T-helper 2 cell treated with Interferon-gamma antibody and Interleukin-4, amounts not matched to agents 5 μg/mL and 100 μg/mL, for 36 hours (primary cell): Measurements from ENCODE around the gene AHNAK.
"Not testable (repeated sequence)": the region's sequence is repeated elsewhere in the genome, so short reads cannot be mapped to it uniquely, and the experiment has no call there.

ENCODE experiments used
- DNase-seq: peaks from one replicate; pipeline ENCODE4 v3.0.0; 2021; ENCODE audit warnings: low spot score
- H3K27ac Mint-ChIP-seq: one replicate; pipeline ENCODE4 v1.8.0; 2021; ENCODE audit warnings: mild to moderate bottlenecking, mixed read lengths
- H3K27me3 Mint-ChIP-seq: one replicate; pipeline ENCODE4 v1.8.0; 2021; ENCODE audit warnings: low read depth, mixed read lengths
- H3K36me3 Mint-ChIP-seq: one replicate; pipeline ENCODE4 v1.8.0; 2021; ENCODE audit warnings: low read depth, mixed read lengths
- H3K4me1 Mint-ChIP-seq: one replicate; pipeline ENCODE4 v1.8.0; 2021; ENCODE audit warnings: low read depth, mixed read lengths
- H3K4me3 Mint-ChIP-seq: one replicate; pipeline ENCODE4 v1.8.0; 2022; ENCODE audit warnings: mild to moderate bottlenecking, moderate library complexity, mixed read lengths
- H3K9me3 Mint-ChIP-seq: one replicate; pipeline ENCODE4 v1.8.0; 2021; ENCODE audit warnings: mixed read lengths

The AHNAK gene

GRCh38 chr11:62399172-62399877 is 147.3 kb downstream of the AHNAK start:
- Mint-ChIP-seq H3K9me3 (no peaks in the 10 kb centered on the region), H3K36me3 (peaks cover 2% of the 10 kb centered on the region), H3K4me3 (no peak overlapping the region), H3K27me3 (no peaks in the 10 kb centered on the region), H3K27ac (peak overlapping the region; percentile 34), H3K4me1 (peaks cover 25% of the 10 kb centered on the region)
- DNase-seq, result no peak

- no peak for DNase-seq
- H3K27ac Mint-ChIP-seq, result no peak overlapping the region
- H3K4me3 Mint-ChIP-seq, result no peak overlapping the region
- no peaks in the 10 kb centered on the region for H3K9me3 Mint-ChIP-seq
- H3K4me1 Mint-ChIP-seq, result peaks cover 26% of the 10 kb centered on the region
- H3K36me3 Mint-ChIP-seq, result peaks cover 2% of the 10 kb centered on the region
- H3K27me3 Mint-ChIP-seq, result no peaks in the 10 kb centered on the region
Measured at GRCh38 chr11:62398011-62398994, 148.3 kb downstream of the AHNAK start.

- H3K36me3 Mint-ChIP-seq, result peaks cover 2% of the 10 kb centered on the region
- H3K9me3 Mint-ChIP-seq, result no peaks in the 10 kb centered on the region
- no peak for DNase-seq
- no peak overlapping the region for H3K4me3 Mint-ChIP-seq
- peaks cover 8% of the 10 kb centered on the region for H3K4me1 Mint-ChIP-seq
- no peak overlapping the region for H3K27ac Mint-ChIP-seq
- no peaks in the 10 kb centered on the region for H3K27me3 Mint-ChIP-seq
Measured at GRCh38 chr11:62395885-62396551, 150.6 kb downstream of the AHNAK start.

DNA sequence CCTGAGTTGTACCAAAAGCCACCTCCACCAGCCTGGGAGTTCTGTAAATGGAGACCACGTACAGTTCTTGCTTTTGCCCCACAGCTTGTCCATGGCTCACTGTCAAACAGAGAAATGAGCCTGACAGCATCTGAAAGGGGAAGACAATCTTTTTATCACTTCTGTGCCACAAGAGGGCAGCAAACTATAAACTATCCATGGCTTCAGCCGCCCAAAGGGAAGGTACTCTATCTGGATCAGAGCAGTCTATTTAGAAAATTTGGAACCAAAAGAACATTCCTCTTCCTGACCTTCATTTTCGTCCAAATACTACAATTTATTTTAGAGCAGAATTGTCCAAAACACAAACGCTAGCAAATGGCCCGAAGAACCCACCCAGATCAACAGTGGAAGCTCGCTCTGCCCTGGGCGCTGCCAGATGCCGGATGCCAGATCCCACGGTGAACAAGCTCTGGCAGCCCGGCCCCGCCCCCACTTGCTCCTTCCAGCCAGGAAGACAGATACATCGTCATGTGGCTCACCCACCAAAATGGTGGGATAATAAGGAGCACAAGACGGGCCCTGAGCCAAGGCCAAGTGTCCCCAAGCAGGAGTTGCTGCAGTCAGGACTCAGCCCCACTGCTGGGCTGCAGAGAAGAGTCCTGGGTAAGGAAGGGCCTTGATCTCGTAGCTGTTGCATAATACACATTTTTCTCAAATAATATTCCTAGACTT is 151.6 kb downstream of the AHNAK start:
- Mint-ChIP-seq H3K36me3 (peaks cover 2% of the 10 kb centered on the region), H3K4me1 (peaks cover 8% of the 10 kb centered on the region), H3K27me3 (no peaks in the 10 kb centered on the region), H3K9me3 (no peaks in the 10 kb centered on the region), H3K4me3 (no peak overlapping the region), H3K27ac (no peak overlapping the region)
- peak; percentile 47 for DNase-seq

- no peaks in the 10 kb centered on the region for H3K36me3 Mint-ChIP-seq
- H3K27ac Mint-ChIP-seq, result no peak overlapping the region
- peaks cover 5% of the 10 kb centered on the region for H3K27me3 Mint-ChIP-seq
- no peak overlapping the region for H3K4me3 Mint-ChIP-seq
- DNase-seq, result no peak
- H3K4me1 Mint-ChIP-seq, result peaks cover 10% of the 10 kb centered on the region
- H3K9me3 Mint-ChIP-seq, result no peaks in the 10 kb centered on the region
Measured at GRCh38 chr11:62393735-62394134, 152.9 kb downstream of the AHNAK start.

- DNase-seq, result no peak
- H3K9me3 Mint-ChIP-seq, result no peaks in the 10 kb centered on the region
- peaks cover 5% of the 10 kb centered on the region for H3K27me3 Mint-ChIP-seq
- peaks cover 8% of the 10 kb centered on the region for H3K4me1 Mint-ChIP-seq
- H3K36me3 Mint-ChIP-seq, result no peaks in the 10 kb centered on the region
- H3K4me3 Mint-ChIP-seq, result no peak overlapping the region
- H3K27ac Mint-ChIP-seq, result no peak overlapping the region
Measured at GRCh38 chr11:62393061-62393611, 153.5 kb downstream of the AHNAK start.

DNA sequence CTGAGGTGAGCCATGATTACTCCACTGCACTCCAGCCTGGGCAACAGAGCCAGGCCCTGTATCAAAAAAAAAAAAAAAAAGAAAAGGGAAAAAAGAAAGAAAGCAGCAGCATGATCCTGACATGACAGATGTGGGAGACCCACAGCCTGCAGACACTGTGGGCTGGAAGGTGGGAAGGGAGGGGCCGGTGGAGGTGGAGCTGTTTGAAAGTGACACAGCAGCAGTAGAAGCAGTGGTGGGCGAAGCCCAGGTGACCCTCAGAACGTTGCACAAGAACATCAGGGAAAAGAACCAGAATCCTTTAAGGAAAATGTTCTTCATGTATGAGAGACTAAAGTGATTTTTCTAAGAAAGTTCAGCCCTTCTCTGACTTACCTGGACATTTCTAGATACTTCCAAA is 154.1 kb downstream of the AHNAK start:
- Mint-ChIP-seq H3K9me3 (no peaks in the 10 kb centered on the region), H3K4me1 (peaks cover 9% of the 10 kb centered on the region), H3K4me3 (no peak overlapping the region), H3K27me3 (peaks cover 5% of the 10 kb centered on the region), H3K36me3 (no peaks in the 10 kb centered on the region), H3K27ac (no peak overlapping the region)
- no peak for DNase-seq

- no peak for DNase-seq
- no peaks in the 10 kb centered on the region for H3K36me3 Mint-ChIP-seq
- H3K27ac Mint-ChIP-seq, result no peak overlapping the region
- peaks cover 11% of the 10 kb centered on the region for H3K4me1 Mint-ChIP-seq
- H3K9me3 Mint-ChIP-seq, result no peaks in the 10 kb centered on the region
- peaks cover 5% of the 10 kb centered on the region for H3K27me3 Mint-ChIP-seq
- no peak overlapping the region for H3K4me3 Mint-ChIP-seq
Measured at GRCh38 chr11:62391642-62392425, 154.8 kb downstream of the AHNAK start.

GRCh38 chr11:62390722-62391121 is 155.9 kb downstream of the AHNAK start:
- Mint-ChIP-seq H3K27me3 (peaks cover 5% of the 10 kb centered on the region), H3K36me3 (no peaks in the 10 kb centered on the region), H3K4me1 (peaks cover 14% of the 10 kb centered on the region), H3K4me3 (no peak overlapping the region), H3K27ac (no peak overlapping the region), H3K9me3 (no peaks in the 10 kb centered on the region)
- DNase-seq, result no peak

DNA sequence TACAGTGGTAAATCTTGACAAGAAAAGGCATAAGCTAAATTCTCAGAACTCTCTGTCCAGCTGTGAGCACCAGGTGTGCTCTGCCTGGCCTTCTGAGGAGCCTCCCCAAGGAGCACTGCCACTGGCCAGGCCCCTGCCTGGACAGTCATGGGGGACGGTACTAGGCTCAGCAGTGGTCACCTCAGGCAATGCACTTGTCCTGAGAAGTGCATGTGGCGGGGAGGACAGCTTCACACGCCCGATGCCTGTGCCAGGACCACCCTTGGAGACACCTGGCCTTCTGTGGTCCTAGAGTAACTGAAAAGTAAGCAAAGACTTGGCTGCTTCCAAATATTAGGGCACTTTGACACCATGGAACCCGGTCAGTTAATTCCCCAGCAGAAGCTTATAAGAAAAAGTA is 156.4 kb downstream of the AHNAK start:
- no peaks in the 10 kb centered on the region for H3K9me3 Mint-ChIP-seq
- no peak for DNase-seq
- no peak overlapping the region for H3K27ac Mint-ChIP-seq
- H3K36me3 Mint-ChIP-seq, result no peaks in the 10 kb centered on the region
- no peak overlapping the region for H3K4me3 Mint-ChIP-seq
- H3K4me1 Mint-ChIP-seq, result peaks cover 15% of the 10 kb centered on the region
- H3K27me3 Mint-ChIP-seq, result peaks cover 5% of the 10 kb centered on the region

- Mint-ChIP-seq H3K36me3 (no peaks in the 10 kb centered on the region), H3K27ac (no peak overlapping the region), H3K27me3 (peaks cover 5% of the 10 kb centered on the region), H3K4me1 (peaks cover 15% of the 10 kb centered on the region), H3K4me3 (no peak overlapping the region), H3K9me3 (no peaks in the 10 kb centered on the region)
- no peak for DNase-seq
Measured at GRCh38 chr11:62388999-62389398, 157.6 kb downstream of the AHNAK start.

DNA sequence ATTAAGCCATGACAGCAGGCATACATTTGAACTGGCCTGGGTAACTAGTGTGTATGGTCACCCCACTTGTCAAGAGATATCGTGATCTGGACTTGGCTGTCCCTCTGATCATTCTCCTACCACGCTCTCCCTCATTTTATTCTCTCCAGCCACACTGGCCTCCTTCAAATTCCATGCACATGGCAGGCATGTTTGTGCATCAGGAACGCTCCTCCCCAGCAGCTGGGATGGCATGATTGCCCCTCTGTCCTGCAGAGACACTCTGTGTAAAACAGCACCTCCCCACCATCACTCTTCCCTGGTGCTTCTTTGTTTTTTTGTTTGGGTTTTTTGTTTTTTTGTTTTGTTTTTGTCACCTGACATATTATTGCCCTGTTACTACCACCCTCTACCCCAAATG is 159.2 kb downstream of the AHNAK start:
- no peaks in the 10 kb centered on the region for H3K9me3 Mint-ChIP-seq
- H3K4me1 Mint-ChIP-seq, result peaks cover 13% of the 10 kb centered on the region
- H3K27ac Mint-ChIP-seq, result no peak overlapping the region
- H3K27me3 Mint-ChIP-seq, result peaks cover 5% of the 10 kb centered on the region
- H3K36me3 Mint-ChIP-seq, result no peaks in the 10 kb centered on the region
- no peak for DNase-seq
- no peak overlapping the region for H3K4me3 Mint-ChIP-seq

DNA sequence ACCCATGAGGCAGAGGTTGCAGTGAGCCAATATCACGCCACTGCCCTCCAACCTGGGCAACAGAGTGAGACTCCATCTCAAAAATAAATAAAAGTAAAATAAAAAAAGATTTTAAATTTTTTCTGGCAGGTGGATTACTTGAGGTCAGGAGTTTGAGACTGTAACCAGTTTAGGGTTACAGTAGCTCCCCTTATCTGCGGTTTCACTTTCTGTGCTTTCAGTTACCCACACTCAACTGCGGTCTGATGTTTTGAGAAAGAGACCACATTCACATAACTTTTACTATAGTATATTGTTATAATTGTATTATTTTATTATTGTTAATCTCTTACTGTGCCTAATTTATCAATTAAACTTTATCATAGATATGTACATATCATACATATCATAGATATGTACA is 160.5 kb downstream of the AHNAK start:
- not testable (repeated sequence) for H3K27me3 Mint-ChIP-seq, H3K9me3 Mint-ChIP-seq, H3K4me3 Mint-ChIP-seq, H3K36me3 Mint-ChIP-seq, H3K27ac Mint-ChIP-seq
- peaks cover 19% of the 10 kb centered on the region for H3K4me1 Mint-ChIP-seq
- DNase-seq, result peak; percentile 24
